Measurements from ENCODE around the gene GALNT11. TPM values are rescaled to one million over a fixed set of nuclear protein-coding genes. Genes with fewer than 3 reads are reported as not detected.
"Not testable (repeated sequence)": the region's sequence is repeated elsewhere in the genome, so short reads cannot be mapped to it uniquely, and the experiment has no call there.

The GALNT11 gene
- total RNA-seq, 1 experiment from 2014 or later = 53.7 TPM

DNA sequence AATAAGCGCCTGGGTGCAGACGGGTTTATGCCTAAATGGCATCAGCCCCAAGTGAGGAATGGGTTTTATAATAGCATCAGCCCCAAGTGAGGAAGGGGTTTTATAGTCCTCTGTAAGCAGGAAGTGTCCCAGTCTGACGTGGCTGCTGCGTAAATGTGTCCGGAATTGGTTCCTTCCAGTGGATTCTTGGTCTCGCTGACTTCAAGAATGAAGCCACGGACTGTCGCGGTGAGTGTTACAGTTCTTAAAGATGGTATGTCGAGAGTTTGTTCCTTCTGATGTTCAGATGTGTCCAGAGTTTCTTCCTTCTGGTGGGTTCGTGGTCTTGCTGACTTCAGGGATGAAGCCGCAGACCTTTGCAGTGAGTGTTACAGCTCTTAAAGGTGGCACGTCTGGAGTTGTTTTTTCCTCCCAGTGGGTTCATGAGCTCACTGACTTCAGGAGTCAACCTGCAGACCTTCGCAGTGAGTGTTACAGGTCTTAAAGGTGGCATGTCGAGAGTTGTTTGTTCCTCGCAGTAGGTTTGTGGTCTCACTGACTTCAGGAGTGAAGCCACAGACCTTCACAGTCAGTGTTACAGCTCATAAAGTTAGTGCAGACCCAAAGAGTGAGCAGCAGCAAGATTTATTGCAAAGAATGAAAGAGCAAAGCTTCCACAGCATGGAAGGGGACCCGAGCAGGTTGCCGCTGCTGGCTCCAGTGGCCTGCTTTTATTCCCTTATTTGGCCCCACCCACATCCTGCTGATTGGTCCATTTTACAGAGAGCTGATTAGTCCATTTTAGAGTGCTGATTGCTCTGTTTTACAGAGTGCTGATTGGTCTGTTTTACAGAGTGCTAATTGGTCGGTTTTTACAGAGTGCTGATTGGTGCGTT, 2.3 kb downstream of the GALNT11 start:
- not testable (repeated sequence) for DNase-seq (ENCODE audit: low spot score)

DNA sequence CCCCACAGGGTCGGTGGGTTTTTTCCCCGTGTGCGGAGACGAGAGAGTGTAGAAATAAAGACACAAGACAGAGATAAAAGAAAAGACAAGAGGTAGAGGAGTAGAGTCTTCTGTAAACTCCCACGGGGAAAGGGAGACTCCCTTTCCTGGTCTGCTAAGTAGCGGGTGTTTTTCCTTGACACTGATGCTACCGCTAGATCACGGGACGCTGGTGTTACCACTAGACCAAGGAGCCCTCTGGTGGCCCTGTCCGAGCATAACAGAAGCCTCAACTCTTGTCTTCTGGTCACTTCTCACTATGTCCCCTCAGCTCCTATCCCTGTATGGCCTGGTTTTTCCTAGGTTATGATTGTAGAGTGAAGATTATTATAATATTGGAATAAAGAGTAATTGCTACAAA, 4.6 kb downstream of the GALNT11 start:
- DNase-seq (ENCODE audit: low spot score) = peak; percentile 64

DNA sequence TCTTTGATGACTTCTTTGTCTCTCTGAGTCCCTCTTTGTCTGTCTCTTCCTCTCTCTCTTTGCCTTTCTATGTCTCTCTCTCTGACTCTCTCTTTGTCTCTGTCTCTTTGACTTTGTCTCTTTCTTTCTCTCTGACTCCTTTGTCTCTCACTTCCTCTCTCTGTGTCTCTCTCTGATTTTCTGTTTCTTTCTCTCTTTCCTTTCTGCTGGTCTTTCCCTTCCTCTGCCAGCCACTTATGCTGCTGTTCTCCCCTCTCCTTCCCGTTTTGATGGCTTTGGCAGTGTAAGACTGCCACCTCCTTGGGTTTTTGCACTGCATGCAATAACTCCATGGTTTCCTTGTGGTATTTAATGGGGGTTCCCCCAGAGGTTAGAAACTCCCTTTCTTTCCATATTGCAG, 5.2 kb downstream of the GALNT11 start:
- not testable (repeated sequence) for DNase-seq (ENCODE audit: low spot score)

DNA sequence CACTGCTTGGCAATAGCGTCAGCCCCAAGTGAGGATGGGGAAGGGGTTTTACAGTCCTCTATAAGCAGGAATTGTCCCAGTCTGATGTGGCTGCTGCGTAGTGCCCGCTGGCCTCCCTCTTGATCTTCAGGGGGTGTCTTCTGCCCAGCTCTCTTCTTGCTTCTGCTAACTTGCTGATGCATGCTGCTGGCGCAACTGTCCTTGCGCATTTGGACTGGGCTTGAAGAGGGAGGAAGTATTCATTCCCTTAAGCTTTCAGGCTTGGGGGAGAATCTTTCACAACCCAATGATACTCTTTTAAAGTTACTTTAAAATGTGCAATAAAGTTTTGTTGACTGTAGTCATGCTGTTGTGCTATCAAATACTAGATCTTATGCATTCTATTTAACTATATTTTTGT, 10.3 kb downstream of the GALNT11 start:
- no peak for DNase-seq (ENCODE audit: low spot score)

DNA sequence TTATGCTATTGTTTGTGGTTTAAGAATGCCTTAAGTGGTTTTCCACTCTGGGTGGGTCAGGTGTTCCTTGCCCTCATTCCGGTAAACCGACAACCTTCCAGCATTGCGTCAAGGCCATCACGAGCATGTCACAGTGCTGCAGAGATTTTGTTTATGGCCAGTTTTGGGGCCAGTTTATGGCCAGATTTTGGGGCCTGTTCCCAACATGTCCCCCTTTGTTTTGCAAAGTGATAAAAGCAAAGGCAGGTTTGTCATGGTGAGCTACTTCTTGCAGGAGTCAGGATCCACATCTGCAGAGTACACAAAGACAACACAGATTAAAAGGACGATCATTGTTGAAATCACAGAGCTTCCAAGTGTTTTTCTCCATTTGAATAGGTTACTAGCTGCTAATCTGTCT, 12.9 kb downstream of the GALNT11 start:
- not testable (repeated sequence) for DNase-seq (ENCODE audit: low spot score)

DNA sequence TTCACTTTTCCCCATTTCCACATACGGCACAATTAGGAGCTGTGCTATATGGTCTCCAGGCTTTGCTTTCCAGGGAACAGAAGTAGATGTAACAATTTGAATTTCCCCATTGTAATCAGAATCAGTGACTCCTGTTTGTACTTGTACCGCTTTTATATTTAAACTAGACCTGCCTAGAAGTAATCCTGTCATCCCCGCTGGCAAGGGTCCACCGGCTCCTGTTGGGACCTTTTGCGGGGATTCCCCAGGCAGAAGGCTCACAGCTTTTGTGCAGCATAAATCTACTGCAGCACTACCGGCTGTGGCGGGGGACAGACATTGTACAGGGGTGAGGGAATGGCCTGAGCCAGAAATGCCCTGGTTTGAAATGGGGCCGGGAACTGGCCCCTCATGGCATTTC, 17.6 kb downstream of the GALNT11 start:
- not testable (repeated sequence) for DNase-seq (ENCODE audit: low spot score)

DNA sequence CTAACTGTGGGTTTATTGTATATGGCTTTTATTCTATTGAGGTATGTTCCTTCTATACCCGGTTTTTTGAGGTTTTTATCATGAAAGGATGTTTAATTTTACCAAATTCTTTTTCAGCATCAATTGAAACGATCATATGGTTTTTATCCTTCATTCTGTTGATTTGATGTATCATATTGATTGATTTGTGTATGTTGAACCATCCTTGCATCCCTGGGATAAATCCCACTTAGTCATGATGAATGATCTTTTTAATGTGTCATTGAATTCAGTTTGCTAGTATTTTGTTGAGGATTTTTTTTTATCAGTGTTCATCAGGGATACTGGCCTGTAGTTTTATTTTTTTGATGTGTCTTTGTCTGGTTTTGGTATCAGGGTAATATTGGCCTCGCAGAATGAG, 19.4 kb downstream of the GALNT11 start:
- not testable (repeated sequence) for DNase-seq (ENCODE audit: low spot score)

DNA sequence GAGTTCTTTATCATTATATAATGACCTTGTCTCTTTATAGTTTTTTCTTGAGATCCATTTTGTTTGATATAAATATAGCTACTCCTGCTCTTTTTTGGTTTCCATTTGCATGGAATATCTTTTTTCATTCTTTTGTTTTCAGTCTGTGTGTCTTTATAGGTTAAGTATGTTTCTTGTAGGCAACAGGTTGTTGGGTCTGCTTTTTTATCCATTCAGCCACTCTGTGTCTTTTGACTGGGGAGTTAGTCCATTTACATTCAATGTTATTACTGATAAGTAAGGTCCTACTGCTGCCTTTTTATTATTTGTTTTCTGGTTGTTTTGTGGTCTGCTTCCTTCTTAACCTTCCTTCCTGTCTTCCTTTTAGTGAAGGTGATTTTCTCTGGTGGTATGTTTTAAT, 21.1 kb downstream of the GALNT11 start:
- no peak for DNase-seq (ENCODE audit: low spot score)

DNA sequence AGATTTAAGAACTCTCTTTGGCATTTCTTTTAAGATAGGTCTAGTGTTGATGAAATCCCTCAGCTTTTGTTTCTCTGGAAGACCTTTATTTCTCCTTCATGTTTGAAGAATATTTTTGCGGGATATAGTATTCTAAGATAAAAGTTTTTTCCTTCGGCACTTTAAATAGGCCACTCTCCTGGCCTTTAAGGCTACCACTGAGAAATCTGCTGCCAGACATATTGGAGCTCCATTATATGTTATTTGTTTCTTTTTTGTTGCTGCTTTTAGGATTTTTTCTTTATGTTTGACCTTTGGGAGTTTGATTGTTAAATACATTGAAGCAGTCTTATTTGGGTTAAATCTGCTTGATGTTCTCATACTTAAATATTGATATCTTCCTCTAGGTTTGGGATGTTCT, 22.6 kb downstream of the GALNT11 start:
- DNase-seq (ENCODE audit: low spot score) = no peak

DNA sequence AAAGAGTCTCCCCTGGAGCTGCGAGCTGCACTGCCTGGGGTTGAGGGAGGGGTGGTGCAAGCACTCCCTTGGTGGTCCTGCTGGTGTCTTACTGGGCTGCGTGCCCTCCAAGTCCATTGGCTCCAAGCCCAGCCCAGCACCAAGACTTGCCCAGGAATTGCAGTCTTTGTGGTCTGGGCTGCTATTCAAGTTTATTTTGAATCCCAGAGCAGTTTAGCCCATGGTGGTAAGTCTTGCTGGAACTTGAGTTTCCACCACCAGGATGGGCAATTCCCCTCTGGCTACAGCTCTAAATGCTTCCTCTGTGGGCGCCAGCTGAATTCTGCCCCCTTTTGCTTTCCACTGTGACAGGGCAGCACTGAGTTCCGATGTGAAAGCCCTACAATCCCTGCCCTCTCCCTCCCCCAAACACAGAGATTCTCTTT, 25.1 kb downstream of the GALNT11 start:
- DNase-seq (ENCODE audit: low spot score) = peak; percentile 95

DNA sequence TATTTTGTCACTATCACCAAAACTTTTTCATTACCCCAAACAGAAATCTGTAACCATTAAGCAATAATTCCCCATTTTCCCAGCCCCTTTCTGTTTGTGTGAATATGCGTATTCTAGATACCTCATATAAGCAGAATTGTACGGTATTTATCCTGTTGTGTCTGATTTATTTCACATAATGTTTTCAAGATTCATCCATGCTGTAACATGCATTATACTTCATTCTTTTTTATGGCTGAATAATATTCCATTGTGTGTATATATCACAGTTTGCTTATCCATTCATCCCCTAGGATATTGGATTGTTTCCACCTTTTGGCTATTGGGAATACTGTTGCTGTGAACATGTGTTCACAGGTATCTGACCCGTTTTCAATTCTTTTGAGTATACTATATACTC, 26.5 kb downstream of the GALNT11 start:
- DNase-seq (ENCODE audit: low spot score) = no peak

DNA sequence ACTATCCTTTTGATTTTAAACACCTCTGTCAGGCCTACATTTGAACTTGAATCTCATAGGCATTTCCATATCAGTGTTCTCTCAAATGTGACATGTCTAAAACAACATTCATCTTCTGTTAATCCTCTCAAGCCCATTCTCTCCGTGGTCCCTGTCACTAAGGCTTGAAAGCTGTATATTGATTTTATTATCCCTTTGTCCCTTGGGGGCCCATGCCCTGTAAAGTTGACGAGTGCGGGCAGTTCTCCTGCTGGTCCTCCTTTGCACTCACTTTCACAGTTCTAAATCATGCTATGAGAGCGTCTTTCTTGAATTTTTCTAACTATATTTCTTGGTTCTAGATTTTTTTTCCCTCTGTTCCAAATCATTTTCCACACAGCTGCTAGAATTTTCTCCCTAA, 27.3 kb downstream of the GALNT11 start:
- DNase-seq (ENCODE audit: low spot score) = no peak

DNA sequence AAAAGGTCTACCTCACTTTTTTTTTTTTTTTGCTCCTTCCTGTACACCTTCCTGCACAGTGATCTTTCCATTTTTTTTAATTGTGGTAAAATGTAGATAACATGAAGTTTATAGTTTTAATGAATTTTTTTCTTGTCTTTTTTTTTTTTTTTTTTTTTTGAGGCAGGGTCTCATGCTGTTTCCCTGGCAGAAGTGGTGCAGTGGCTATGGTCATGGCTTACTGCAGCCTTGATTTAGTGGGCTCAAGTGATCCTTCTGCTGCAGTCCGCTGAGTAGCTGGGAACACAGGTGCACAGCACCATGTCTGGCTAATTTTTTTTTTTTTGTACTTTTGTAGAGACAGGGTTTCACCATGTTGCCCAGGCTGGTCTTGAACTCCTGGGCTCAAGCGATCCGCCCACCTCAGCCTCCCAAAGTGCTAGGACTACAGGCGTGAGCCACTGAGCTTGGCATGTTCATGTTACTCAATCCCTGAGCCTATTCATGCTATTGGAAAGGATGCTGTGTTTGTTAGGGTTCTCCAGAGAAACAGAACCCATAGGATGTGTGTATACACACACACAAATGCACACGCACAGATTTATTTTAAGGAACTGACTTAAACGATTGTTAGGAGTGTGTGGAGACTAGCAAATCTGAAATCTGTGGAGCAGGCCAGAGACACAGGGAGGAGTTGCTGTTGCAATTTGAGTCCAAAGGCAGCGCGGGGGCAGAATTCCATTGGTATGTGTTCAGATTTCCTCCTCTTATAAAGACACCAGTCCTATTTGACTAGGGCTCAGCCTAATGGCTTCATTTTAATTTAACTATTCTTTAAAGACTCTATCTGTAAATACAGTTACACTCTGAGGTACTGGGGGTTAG, 29.1 kb downstream of the GALNT11 start:
- DNase-seq (ENCODE audit: low spot score) = no peak

DNA sequence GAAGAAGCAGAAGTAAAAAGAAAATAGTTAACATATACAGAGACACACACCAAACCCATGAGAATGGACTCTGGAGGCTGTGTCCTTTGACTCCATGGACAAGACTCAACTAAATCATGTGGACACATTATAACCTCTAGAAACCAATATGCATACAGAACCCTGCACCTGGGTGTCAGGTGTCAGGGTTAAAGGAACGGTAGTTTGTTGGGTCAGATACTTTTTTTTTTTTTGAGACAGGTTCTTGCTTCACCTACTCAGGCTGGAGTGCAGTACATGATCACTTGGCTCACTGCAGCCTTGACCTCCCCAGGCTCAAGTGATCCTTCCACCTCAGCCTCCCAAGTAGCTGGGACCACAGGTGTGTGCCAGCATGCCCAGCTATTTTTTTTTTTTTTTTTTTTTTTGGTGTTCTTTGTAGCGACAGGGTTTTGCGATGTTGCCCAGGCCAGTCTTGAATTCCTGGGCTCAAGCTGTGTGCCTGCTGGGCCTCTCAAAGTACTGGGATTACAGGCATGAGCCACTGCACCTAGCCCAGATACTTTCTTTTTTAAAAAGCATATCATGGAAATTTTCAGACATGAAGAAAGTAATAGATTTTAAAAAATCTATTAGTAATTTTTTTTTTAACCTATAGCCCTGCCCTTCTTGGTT, 31.3 kb downstream of the GALNT11 start:
- DNase-seq (ENCODE audit: low spot score) = no peak

DNA sequence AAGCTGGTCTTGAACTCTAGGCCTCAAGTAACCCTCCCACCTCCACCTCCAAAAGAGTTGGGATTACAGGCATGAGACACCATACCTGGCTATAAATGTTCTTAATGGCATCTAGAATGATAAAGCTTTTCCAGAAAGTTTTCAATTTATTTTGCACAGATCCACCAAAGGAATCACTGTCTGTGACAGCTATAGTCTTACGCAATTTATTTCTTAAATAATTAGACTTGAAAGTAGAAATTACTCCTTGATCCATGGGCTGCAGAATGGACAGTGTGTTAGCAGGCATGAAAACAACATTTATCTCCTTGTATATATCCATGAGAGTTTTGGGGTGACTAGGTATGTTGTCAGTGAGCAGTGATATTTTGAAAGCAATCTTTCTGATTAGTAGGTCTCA, 33.8 kb downstream of the GALNT11 start:
- no peak for DNase-seq (ENCODE audit: low spot score)

DNA sequence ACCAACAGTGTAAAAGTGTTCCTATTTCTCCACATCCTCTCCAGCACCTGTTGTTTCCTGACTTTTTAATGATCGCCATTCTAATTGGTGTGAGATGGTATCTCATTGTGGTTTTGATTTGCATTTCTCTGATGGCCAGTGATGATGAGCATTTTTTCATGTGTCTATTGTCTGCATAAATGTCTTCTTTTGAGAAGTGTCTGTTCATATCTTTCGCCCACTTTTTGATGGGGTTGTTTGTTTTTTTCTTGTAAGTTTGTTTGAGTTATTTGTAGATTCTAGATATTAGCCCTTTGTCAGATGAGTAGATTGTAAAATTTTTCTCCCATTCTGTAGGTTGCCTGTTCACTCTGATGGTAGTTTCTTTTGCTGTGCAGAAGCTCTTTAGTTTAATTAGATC, 35.6 kb downstream of the GALNT11 start:
- not testable (repeated sequence) for DNase-seq (ENCODE audit: low spot score)

DNA sequence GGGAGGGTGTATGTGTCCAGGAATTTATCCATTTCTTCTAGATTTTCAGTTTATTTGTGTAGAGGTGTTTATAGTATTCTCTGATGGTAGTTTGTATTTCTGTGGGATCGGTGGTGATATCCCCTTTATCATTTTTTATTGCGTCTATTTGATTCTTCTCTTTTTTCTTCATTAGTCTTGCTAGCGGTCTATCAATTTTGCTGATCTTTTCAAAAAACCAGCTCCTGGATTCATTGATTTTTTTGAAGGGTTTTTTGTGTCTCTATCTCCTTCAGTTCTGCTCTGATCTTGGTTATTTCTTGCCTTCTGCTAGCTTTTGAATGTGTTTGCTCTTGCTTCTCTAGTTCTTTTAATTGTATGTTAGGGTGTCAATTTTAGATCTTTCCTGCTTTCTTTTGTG, 37.7 kb downstream of the GALNT11 start:
- not testable (repeated sequence) for DNase-seq (ENCODE audit: low spot score)

DNA sequence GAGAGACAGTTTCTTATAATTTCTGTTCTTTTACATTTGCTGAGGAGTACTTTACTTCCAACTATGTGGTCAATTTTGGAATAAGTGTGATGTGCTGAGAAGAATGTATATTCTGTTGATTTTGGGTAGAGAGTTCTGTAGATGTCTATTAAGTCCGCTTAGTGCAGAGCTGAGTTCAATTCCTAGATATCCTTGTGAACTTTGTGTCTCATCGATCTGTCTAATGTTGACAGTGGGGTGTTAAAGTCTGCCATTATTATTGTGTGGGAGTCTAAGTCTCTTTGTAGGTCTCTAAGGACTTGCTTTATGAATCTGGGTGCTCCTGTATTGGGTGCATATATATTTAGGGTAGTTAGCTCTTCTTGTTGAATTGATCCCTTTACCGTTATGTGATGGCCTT, 38.3 kb downstream of the GALNT11 start:
- not testable (repeated sequence) for DNase-seq (ENCODE audit: low spot score)

DNA sequence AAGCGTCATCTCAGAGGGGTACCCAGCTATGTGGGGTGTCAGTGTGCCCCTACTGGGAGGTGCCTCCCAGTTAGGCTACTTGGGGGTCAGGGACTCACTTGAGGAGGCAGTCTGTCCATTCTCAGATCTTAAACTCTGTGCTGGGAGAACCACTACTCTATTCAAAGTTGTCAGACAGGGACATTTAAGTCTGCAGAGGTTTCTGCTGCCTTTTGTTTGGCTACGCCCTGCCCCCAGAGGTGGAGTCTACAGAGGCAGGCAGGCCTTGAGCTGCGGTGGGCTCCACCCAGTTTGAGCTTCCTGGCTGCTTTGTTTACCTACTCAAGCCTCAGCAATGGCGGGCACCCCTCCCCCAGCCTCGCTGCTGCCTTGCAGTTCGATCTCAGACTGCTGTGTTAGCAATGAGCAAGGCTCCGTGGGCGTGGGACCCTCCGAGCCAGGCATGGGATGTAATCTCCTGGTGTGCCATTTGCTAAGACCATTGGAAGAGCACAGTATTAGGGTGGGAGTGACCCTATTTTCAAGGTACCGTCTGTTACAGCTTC, 40.4 kb downstream of the GALNT11 start:
- not testable (repeated sequence) for DNase-seq (ENCODE audit: low spot score)

DNA sequence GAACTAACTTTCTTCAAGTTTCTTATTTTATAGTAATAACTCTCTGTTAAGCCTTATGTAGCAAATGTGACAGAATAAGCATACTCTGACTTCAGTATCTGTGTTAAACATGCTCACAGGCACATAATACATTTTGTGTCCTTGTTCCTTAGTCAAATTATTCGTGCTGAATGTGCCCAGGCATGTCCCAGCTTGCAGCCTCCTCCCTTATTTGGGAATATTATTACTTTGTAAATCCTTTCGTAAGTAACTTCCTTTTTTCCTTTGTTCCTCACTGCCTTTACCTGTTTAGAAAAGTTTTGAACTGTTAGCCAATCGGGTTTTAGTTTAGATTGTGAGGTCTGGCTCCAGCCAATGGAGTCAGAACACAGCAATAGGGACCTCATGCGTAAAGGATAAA, 46.9 kb downstream of the GALNT11 start:
- DNase-seq (ENCODE audit: low spot score) = no peak

DNA sequence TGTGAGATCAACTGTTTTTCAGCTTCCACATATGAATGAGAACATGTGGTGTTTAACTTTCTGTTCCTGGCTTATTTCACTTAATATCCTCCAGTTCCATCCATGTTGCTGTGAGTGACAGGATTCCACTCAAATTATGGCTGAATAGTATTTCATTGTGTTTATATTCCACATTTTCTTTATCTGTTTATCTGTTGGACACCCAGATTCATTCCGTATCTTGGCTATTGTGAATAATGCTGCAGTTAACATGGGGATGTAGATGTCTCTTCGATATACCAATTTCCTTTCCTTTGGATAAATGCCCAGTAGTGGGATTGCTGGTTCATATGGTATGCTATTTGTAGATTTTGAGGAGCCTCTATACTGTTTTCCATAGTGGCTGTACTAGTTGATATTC, 47.9 kb downstream of the GALNT11 start:
- no peak for DNase-seq (ENCODE audit: low spot score)

DNA sequence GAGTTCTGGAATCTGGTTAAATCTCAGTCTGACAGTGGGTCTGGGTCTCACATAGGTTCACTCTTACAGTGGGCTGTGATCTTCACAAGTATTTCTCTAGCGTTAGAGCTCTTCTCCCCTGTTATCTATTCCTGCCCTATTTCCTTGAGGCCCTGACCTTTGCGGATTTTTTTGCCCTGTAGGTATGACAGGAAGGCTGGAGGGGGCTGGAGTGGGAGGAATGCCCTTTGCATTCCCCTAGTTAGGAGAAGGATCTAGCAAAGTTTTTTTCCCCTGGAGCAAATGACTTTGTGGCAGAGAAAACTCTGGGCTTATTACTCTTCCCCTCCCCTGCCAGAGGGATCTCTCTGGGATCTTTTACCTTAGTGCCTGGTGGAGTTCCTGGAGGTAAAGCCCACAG, 49.2 kb downstream of the GALNT11 start:
- no peak for DNase-seq (ENCODE audit: low spot score)
